ENCODE measurements around the gene AIP.

DNA sequence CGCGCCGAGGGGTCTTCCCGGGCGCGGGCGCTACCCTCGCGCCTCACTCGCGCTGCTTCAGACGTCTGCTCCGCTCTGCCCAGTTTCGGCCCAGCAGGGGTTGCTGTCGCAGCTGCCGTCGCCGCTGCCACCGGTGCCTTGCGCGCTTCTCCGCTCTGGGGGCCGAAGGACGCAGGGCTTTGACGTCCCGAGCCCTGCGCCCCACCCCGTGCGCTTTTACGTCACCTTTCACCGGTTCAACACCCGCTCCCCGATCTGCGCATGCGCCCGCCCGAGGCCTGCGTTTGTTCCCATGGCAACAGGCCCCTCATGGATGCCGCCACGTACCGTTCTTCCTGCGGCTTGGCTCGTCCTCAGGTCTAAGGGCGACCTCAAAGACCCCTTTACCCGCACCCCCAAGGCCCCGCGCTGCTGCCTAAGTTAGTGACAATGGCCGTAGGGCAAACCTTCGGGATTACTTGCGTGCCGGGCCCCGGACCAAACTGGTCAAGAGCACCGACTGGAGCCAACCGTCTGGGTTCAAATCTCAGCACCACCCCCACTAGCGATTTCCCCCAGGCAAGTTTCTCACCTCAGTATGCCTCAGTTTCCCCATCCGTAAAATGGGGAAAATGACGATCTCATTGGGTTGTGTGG lies 25.8 kb downstream of the AIP start:
- TF ChIP-seq, protein P1, sequence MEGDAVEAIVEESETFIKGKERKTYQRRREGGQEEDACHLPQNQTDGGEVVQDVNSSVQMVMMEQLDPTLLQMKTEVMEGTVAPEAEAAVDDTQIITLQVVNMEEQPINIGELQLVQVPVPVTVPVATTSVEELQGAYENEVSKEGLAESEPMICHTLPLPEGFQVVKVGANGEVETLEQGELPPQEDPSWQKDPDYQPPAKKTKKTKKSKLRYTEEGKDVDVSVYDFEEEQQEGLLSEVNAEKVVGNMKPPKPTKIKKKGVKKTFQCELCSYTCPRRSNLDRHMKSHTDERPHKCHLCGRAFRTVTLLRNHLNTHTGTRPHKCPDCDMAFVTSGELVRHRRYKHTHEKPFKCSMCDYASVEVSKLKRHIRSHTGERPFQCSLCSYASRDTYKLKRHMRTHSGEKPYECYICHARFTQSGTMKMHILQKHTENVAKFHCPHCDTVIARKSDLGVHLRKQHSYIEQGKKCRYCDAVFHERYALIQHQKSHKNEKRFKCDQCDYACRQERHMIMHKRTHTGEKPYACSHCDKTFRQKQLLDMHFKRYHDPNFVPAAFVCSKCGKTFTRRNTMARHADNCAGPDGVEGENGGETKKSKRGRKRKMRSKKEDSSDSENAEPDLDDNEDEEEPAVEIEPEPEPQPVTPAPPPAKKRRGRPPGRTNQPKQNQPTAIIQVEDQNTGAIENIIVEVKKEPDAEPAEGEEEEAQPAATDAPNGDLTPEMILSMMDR (IDR thresholded peaks at IDR 0.05): peak in 1 of 5 experiments; percentile 5
- TF ChIP-seq POLR2A (IDR thresholded peaks at IDR 0.05) (peak in 1 of 2 donors; percentile 47), EP300 (IDR thresholded peaks at IDR 0.05) (peak; percentile 75 to 87)
